Esophagus muscularis mucosa (tissue), 4 donors: Measurements from ENCODE around the gene S100A7. TPM values are rescaled to one million over a fixed set of nuclear protein-coding genes. Genes with fewer than 3 reads are reported as not detected.
"Not testable (repeated sequence)": the region's sequence is repeated elsewhere in the genome, so short reads cannot be mapped to it uniquely, and the experiment has no call there.

ENCODE experiments used
- DNase-seq: peaks from one replicate; pipeline ENCODE4 v3.0.0-alpha.2; 2017; ENCODE audit errors: extremely low spot score
- H3K27ac ChIP-seq, 4 donors: fragments of 200-600 bp; sonication (generic); replicated peaks in 1 of 4; 1 replicate in 3 of 4; 2 replicates in 1 of 4; pipeline ENCODE4 v1.5.1; 2016 to 2019; ENCODE audit warnings: mild to moderate bottlenecking in 1 of 4
- H3K27me3 ChIP-seq, 4 donors: fragments of 200-600 bp; sonication (generic); one replicate each; pipeline versions ENCODE4 v1.5.1 to v1.6.0; 2016 to 2019
- H3K36me3 ChIP-seq, 4 donors: fragments of 200-600 bp; sonication (generic); one replicate each; pipeline ENCODE4 v1.5.1; 2016 to 2019
- H3K4me1 ChIP-seq, 4 donors: fragments of 200-600 bp; sonication (generic); one replicate each; pipeline ENCODE4 v1.5.1; 2016 to 2019
- H3K4me3 ChIP-seq, 4 donors: fragments of 200-600 bp; sonication (generic); 1 replicate in 2 of 4; 2 replicates in 2 of 4; pipeline ENCODE4 v1.5.1; 2016 to 2019; ENCODE audit warnings: mild to moderate bottlenecking in 4 of 4, moderate library complexity in 1 of 4
- H3K9me3 ChIP-seq, 4 donors: fragments of 200-600 bp; sonication (generic); 1 replicate in 3 of 4; 2 replicates in 1 of 4; pipeline ENCODE4 v1.5.1; 2016 to 2019
- CTCF ChIP-seq, 3 experiments: fragments of 200-600 bp in 2 of 3; fragments of 450-650 bp in 1 of 3; sonication (generic) in 2 of 3; IDR thresholded peaks; one replicate each; pipeline ENCODE4 v1.5.1; 2017 to 2019; ENCODE audit warnings: antibody characterized with exemption in 3 of 3, mild to moderate bottlenecking in 2 of 3, moderate library complexity in 1 of 3
- EP300 ChIP-seq: sonication (generic); formaldehyde crosslinking; IDR thresholded peaks from one replicate; pipeline ENCODE4 v1.6.1; 2017; ENCODE audit warnings: antibody characterized with exemption
- POLR2A ChIP-seq: fragments of 450-650 bp; IDR thresholded peaks from one replicate; pipeline ENCODE4 v1.6.1; 2017; ENCODE audit warnings: antibody characterized with exemption, moderate library complexity, mild to moderate bottlenecking, low read depth
- POLR2AphosphoS5 ChIP-seq, 2 donors: sonication (generic); formaldehyde crosslinking; IDR thresholded peaks; one replicate each; pipeline ENCODE4 v1.6.1; 2017; ENCODE audit warnings: antibody characterized with exemption in 2 of 2
- WGBS: methylation state at CpG from one replicate; pipeline ENCODE4 v1.1.5; 2018; 5-methylcytosine and 5-hydroxymethylcytosine counted together
- intact Hi-C: fragments of 100-400 bp; cut with DNase I; formaldehyde crosslinking; loops from one replicate; pipeline ENCODE4 v1.15.1; 2023
- total RNA-seq, 4 donors: library from RNA; depleted of rRNA; stranded (reverse); fragments of >200 nt; gene quantifications; one replicate each; pipeline versions ENCODE4 v1.1.0 to v1.2.1, GENCODE V29; 2016

The S100A7 gene
- total RNA-seq, 4 donors from 2014 or later = not detected

GRCh38 chr1:153417136-153417888, 43.1 kb downstream of the S100A7 start:
- no peaks in the 10 kb centered on the region for H3K4me1 ChIP-seq
- no peak for TF ChIP-seq CTCF (IDR thresholded peaks at IDR 0.05)
- TF ChIP-seq POLR2AphosphoS5 (IDR thresholded peaks at IDR 0.05) = no peak
- TF ChIP-seq POLR2A = no peak
- TF ChIP-seq EP300 = no peak
- 78% methylated on average over 11 of the region's 12 CpGs for WGBS
- no peaks in the 10 kb centered on the region for H3K36me3 ChIP-seq
- intact Hi-C loops = no loop called here
- H3K9me3 ChIP-seq = no peaks in the 10 kb centered on the region
- no peak for DNase-seq
- peaks cover 0 to 34% (median 0%) of the 10 kb centered on the region in 4 donors for H3K27me3 ChIP-seq
- no peak overlapping the region for H3K27ac ChIP-seq
- H3K4me3 ChIP-seq = no peak overlapping the region

- Histone ChIP-seq H3K9me3 (no peaks in the 10 kb centered on the region), H3K4me1 (no peaks in the 10 kb centered on the region), H3K36me3 (no peaks in the 10 kb centered on the region), H3K27me3 (peaks cover 0 to 34% (median 0%) of the 10 kb centered on the region in 4 donors), H3K4me3 (no peak within 1 kb of the TSS), H3K27ac (no peak within 1 kb of the TSS)
- WGBS = 67% methylated on average over 6 of the region's 6 CpGs
- DNase-seq = no peak
- TF ChIP-seq CTCF (IDR thresholded peaks at IDR 0.05) (no peak), POLR2AphosphoS5 (IDR thresholded peaks at IDR 0.05) (no peak)
- intact Hi-C loops = no loop called here
Measured at GRCh38 chr1:153415850-153416570, 44.4 kb downstream of the S100A7 start, which contains the start of gene S100A7A. TSS of gene S100A7A (plus strand) at chr1:153416520. CDS start at chr1:153418083, 1,563 bp downstream.

GRCh38 chr1:153413961-153414360, 46.5 kb downstream of the S100A7 start:
- H3K4me1 ChIP-seq, H3K36me3 ChIP-seq, DNase-seq, intact Hi-C loops, H3K9me3 ChIP-seq, H3K27ac ChIP-seq, H3K4me3 ChIP-seq: not testable (repeated sequence)
- H3K27me3 ChIP-seq = peaks cover 0 to 16% (median 0%) of the 10 kb centered on the region in 4 donors

Other genes with a start within 250 kb of the S100A7 start
- 1 to 10 TPM in 1 of 4 donors, not detected in 3; 1.2 TPM for gene PRR9, start 243.1 kb downstream of the S100A7 start, total RNA-seq
- not detected for gene LORICRIN, start 201.0 kb downstream of the S100A7 start, total RNA-seq
- not detected for gene PGLYRP3, start 147.7 kb downstream of the S100A7 start, total RNA-seq
- gene PGLYRP4, start 111.8 kb downstream of the S100A7 start, total RNA-seq = not detected
- gene S100A9, start 102.8 kb downstream of the S100A7 start, total RNA-seq = 100 to 1,000 TPM in 2 of 4 donors, 10 to 100 TPM in 2; 61.2 to 845 (median 119) TPM
- 10 to 100 TPM in 1 of 4 donors, not detected in 3; 33.1 TPM for gene S100A12, start 85.0 kb downstream of the S100A7 start, total RNA-seq
- gene S100A8, start 69.6 kb downstream of the S100A7 start, total RNA-seq = 100 to 1,000 TPM in 1 of 4 donors, 10 to 100 TPM in 2, 1 to 10 TPM in 1; 9.9 to 155 (median 12.0) TPM
- not detected for gene S100A7A, start 44.1 kb downstream of the S100A7 start, total RNA-seq
- gene S100A6, start 75.3 kb upstream of the S100A7 start, total RNA-seq = 100 to 1,000 TPM; 432 to 759 (median 607) TPM
- gene S100A5, start 80.3 kb upstream of the S100A7 start, total RNA-seq = under 1 TPM in 1 of 4 donors, not detected in 3; 0.98 TPM
- gene S100A4, start 85.2 kb upstream of the S100A7 start, total RNA-seq = 100 to 1,000 TPM; 154 to 362 (median 273) TPM
- gene S100A3, start 88.6 kb upstream of the S100A7 start, total RNA-seq = 1 to 10 TPM in 3 of 4 donors, not detected in 1; 2.1 to 4.2 (median 2.7) TPM
- gene S100A2, start 105.2 kb upstream of the S100A7 start, total RNA-seq = under 1 TPM in 2 of 4 donors, not detected in 2; 0.34 to 0.71 TPM
- gene S100A16, start 152.5 kb upstream of the S100A7 start, total RNA-seq = 10 to 100 TPM; 33.2 to 67.9 (median 48.2) TPM
- gene S100A14, start 155.7 kb upstream of the S100A7 start, total RNA-seq = 1 to 10 TPM in 1 of 4 donors, not detected in 3; 1.0 TPM
- 10 to 100 TPM; 71.3 to 84.7 (median 83.1) TPM for gene S100A13, start 166.9 kb upstream of the S100A7 start, total RNA-seq
- gene S100A1, start 167.8 kb upstream of the S100A7 start, total RNA-seq = 10 to 100 TPM in 2 of 4 donors, 1 to 10 TPM in 2; 4.3 to 17.9 (median 9.2) TPM
- gene CHTOP, start 173.4 kb upstream of the S100A7 start, total RNA-seq = 10 to 100 TPM; 34.5 to 43.8 (median 37.6) TPM
- 10 to 100 TPM; 47.8 to 71.9 (median 63.3) TPM for gene SNAPIN, start 198.1 kb upstream of the S100A7 start, total RNA-seq
- gene ILF2, start 210.3 kb upstream of the S100A7 start, total RNA-seq = 100 to 1,000 TPM in 1 of 4 donors, 10 to 100 TPM in 3; 43.6 to 102 (median 64.7) TPM
- gene NPR1, start 218.0 kb upstream of the S100A7 start, total RNA-seq = 10 to 100 TPM; 24.9 to 67.1 (median 49.8) TPM